CD8-positive, alpha-beta memory T cell (primary cell): ENCODE data around the gene EP400. TPM values are rescaled to one million over a fixed set of nuclear protein-coding genes. Genes with fewer than 3 reads are reported as not detected.

Experiments used
- CTCF ChIA-PET: fragments of 350-600 bp; sonication (Branson Sonifier 250); formaldehyde crosslinking; loops from one replicate; lab custom pipeline; 2021; ENCODE audit warnings: antibody characterized with exemption; lab: Charles Lee
- POLR2A ChIA-PET: fragments of 350-600 bp; sonication (Branson Sonifier 250); formaldehyde crosslinking; loops from one replicate; lab custom pipeline; 2021; ENCODE audit warnings: antibody characterized with exemption; lab: Charles Lee
- DNase-seq, 5 donors: peaks; one replicate each; pipeline versions ENCODE4 v3.0.0 to v3.0.0-alpha.2; 2020 to 2022; ENCODE audit warnings: mixed read lengths in 1 of 5
- H3K27ac ChIP-seq: one replicate; pipeline ENCODE4 v1.7.0; 2013; ENCODE audit warnings: low read depth, mild to moderate bottlenecking, low read length, moderate library complexity
- H3K27me3 ChIP-seq: 2 replicates; pipeline ENCODE4 v1.7.0; 2013; ENCODE audit warnings: low read length, mild to moderate bottlenecking; ENCODE audit not compliant: insufficient read depth, poor library complexity, severe bottlenecking
- H3K36me3 ChIP-seq: 2 replicates; pipeline ENCODE4 v1.7.0; 2013; ENCODE audit warnings: mild to moderate bottlenecking, low read length, moderate library complexity; ENCODE audit not compliant: insufficient read depth
- H3K4me1 ChIP-seq: 2 replicates; pipeline ENCODE4 v1.7.0; 2013; ENCODE audit warnings: mild to moderate bottlenecking, low read length, moderate library complexity; ENCODE audit not compliant: insufficient read depth
- H3K4me3 ChIP-seq: 2 replicates; pipeline ENCODE4 v1.7.0; 2013; ENCODE audit warnings: mild to moderate bottlenecking, low read length
- H3K9me3 ChIP-seq: 2 replicates; pipeline ENCODE4 v1.7.0; 2013; ENCODE audit warnings: mild to moderate bottlenecking, low read length
- H3K27ac Mint-ChIP-seq, 8 donors: one replicate each; pipeline ENCODE4 v1.8.0; 2020 to 2021; ENCODE audit warnings: mixed read lengths in 8 of 8, mild to moderate bottlenecking in 6 of 8, inconsistent platforms in 3 of 8, moderate library complexity in 3 of 8
- H3K27me3 Mint-ChIP-seq, 2 donors: one replicate each; pipeline ENCODE4 v1.8.0; 2020 to 2021; ENCODE audit warnings: mixed read lengths in 2 of 2, mild to moderate bottlenecking in 1 of 2, moderate library complexity in 1 of 2
- H3K36me3 Mint-ChIP-seq, 3 donors: one replicate each; pipeline ENCODE4 v1.8.0; 2020 to 2021; ENCODE audit warnings: mixed read lengths in 3 of 3, inconsistent platforms in 1 of 3, mild to moderate bottlenecking in 1 of 3
- H3K4me1 Mint-ChIP-seq, 3 donors: one replicate each; pipeline ENCODE4 v1.8.0; 2020 to 2021; ENCODE audit warnings: mixed read lengths in 3 of 3, inconsistent platforms in 1 of 3, mild to moderate bottlenecking in 1 of 3
- H3K4me3 Mint-ChIP-seq, 7 donors: one replicate each; pipeline ENCODE4 v1.8.0; 2020 to 2021; ENCODE audit warnings: mixed read lengths in 7 of 7, mild to moderate bottlenecking in 6 of 7, moderate library complexity in 4 of 7, inconsistent platforms in 2 of 7
- H3K9me3 Mint-ChIP-seq, 5 donors: one replicate each; pipeline ENCODE4 v1.8.0; 2020 to 2022; ENCODE audit warnings: mixed read lengths in 5 of 5, mild to moderate bottlenecking in 3 of 5, moderate library complexity in 2 of 5, inconsistent platforms in 1 of 5
- polyA plus RNA-seq: library from polyadenylated mRNA; unstranded; fragments of 300-500 nt; fragmentation: Illumina TruSeq; gene quantifications from one replicate; pipeline ENCODE4 v1.2.3, GENCODE V29; 2021
- total RNA-seq, 2 experiments: library from RNA; stranded (reverse); gene quantifications; one replicate each; pipeline ENCODE4 v1.2.3, GENCODE V29; 2021

EP400 gene
- total and polyA plus RNA-seq, 3 experiments from 2014 or later, result 4.3 to 48.8 (median 47.9) TPM

DNA sequence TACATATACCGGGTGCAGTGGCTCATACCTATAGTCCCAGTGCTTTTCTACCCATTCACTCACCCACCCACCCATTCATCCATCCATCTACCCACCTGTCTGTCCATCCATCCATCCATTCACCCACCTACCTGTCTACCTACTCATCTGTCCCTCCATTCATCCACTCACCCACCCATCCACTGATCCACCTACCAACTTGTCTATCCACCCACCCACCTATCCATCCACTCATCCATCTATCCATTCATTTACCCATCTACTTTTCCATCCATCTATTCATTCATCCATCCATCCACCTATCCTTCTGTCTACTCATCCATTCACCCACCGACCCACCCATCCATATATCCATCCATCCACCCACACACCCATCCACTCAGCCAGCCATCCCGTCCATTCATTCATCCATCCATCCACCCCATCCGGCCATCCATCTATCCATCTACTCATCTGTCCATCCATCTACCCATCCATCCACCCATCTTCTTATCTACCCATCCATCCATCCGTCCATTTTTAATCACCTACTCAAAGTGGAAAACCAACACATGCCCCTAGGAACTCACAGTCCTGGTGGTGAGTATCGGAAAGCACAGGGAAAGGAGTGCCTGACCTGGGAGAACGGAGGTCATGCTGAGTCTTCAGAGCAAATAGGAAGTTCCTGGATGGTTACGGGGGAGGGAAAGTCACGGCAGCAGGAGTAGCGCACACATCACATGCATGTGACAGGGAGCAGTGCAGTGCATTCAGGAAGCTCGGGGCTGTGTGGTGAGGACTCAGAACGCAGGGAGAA lies 174.4 kb downstream of the EP400 start:
- no peaks in the 10 kb centered on the region for H3K4me1 Mint-ChIP-seq
- peak overlapping the region in 2 of 8 donors; percentile 51 to 64 for H3K27ac Mint-ChIP-seq
- CTCF ChIA-PET, result no interaction called here
- DNase-seq, result no peak
- H3K9me3 ChIP-seq, result peaks cover 6% of the 10 kb centered on the region
- no peaks in the 10 kb centered on the region for H3K27me3 Mint-ChIP-seq
- H3K27ac ChIP-seq, result no peak overlapping the region
- POLR2A ChIA-PET, result no interaction called here
- peaks cover 31 to 71% (median 35%) of the 10 kb centered on the region in 3 donors for H3K36me3 Mint-ChIP-seq
- no peaks in the 10 kb centered on the region for H3K27me3 ChIP-seq
- H3K4me3 ChIP-seq, result no peak overlapping the region
- no peak overlapping the region for H3K4me3 Mint-ChIP-seq
- peaks cover 21% of the 10 kb centered on the region for H3K36me3 ChIP-seq
- H3K4me1 ChIP-seq, result no peaks in the 10 kb centered on the region
- H3K9me3 Mint-ChIP-seq, result peaks cover 5 to 9% (median 6%) of the 10 kb centered on the region in 5 donors

DNA sequence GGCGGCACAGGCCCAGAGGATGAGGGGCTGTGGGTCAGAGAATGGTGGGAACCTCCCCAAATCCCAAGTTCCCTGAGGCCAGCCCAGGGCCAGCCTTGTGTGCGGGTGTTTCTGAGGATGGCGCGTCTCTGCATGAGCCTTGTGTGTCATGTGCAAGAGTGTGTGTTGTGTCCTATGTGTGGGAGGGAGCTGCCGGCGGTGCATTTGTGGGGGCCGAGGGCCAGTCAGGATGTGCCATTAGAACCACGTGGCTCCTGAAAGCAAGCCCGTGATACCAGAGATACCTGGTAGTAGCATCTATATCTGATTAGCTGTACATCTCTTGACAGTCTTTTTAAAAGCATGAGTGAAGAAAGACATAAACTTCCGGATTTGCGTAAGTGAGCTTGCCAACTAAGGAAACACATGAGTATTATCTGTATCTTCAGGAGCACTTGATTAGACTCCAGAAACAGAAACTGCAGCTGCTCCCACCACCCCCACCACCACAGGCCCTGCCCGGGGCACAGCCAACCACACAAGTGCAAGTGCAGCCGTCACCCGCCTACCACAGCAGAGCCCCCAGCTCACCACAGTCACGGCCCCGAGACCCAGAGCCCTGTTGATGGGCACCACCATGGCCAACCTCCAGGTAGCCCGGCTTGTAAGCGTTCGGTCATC lies 175.2 kb downstream of the EP400 start:
- peaks cover 5 to 9% (median 8%) of the 10 kb centered on the region in 5 donors for H3K9me3 Mint-ChIP-seq
- no peaks in the 10 kb centered on the region for H3K4me1 Mint-ChIP-seq
- ChIA-PET CTCF (no interaction called here), POLR2A (interaction anchor here (0.7 kb wide), 1 partner anchor 118 kb away, joined by 3 read pairs; no protein-coding TSS in a partner anchor)
- no peak overlapping the region for H3K27ac Mint-ChIP-seq
- DNase-seq, result no peak
- H3K27ac ChIP-seq, result no peak overlapping the region
- no peak overlapping the region for H3K4me3 Mint-ChIP-seq
- H3K36me3 ChIP-seq, result peaks cover 21% of the 10 kb centered on the region
- H3K4me3 ChIP-seq, result no peak overlapping the region
- peaks cover 6% of the 10 kb centered on the region for H3K9me3 ChIP-seq
- no peaks in the 10 kb centered on the region for H3K27me3 ChIP-seq
- peaks cover 34 to 70% (median 35%) of the 10 kb centered on the region in 3 donors for H3K36me3 Mint-ChIP-seq
- H3K27me3 Mint-ChIP-seq, result no peaks in the 10 kb centered on the region
- H3K4me1 ChIP-seq, result no peaks in the 10 kb centered on the region

DNA sequence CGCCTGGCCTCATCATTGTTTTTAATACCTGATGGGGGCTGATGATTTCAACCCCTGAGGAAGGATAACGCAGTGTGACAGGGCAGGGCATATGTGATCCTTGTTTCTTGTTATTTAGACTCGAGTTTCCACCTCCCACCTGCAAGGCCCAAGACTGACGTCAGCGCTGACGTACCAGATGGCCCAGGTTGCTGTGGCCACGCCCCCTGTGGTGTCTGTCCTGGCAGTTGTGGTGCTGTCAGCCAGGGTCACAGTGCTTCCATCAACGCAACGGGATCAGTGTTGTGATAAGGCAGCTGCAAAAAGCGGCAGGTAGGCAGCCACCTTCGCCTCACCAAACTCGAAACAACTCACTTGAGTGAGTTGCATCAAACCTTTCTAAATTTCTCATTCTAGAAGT lies 176.0 kb downstream of the EP400 start:
- CTCF ChIA-PET, result no interaction called here
- POLR2A ChIA-PET, result no interaction called here
- H3K9me3 ChIP-seq, result peaks cover 6% of the 10 kb centered on the region
- H3K4me1 Mint-ChIP-seq, result no peaks in the 10 kb centered on the region
- no peak overlapping the region for H3K27ac Mint-ChIP-seq
- DNase-seq, result no peak
- peaks cover 21% of the 10 kb centered on the region for H3K36me3 ChIP-seq
- H3K27ac ChIP-seq, result no peak overlapping the region
- H3K4me1 ChIP-seq, result no peaks in the 10 kb centered on the region
- H3K4me3 Mint-ChIP-seq, result no peak overlapping the region
- H3K27me3 ChIP-seq, result no peaks in the 10 kb centered on the region
- no peak overlapping the region for H3K4me3 ChIP-seq
- H3K27me3 Mint-ChIP-seq, result no peaks in the 10 kb centered on the region
- peaks cover 33 to 67% (median 34%) of the 10 kb centered on the region in 3 donors for H3K36me3 Mint-ChIP-seq
- H3K9me3 Mint-ChIP-seq, result peaks cover 5 to 9% (median 8%) of the 10 kb centered on the region in 5 donors

DNA sequence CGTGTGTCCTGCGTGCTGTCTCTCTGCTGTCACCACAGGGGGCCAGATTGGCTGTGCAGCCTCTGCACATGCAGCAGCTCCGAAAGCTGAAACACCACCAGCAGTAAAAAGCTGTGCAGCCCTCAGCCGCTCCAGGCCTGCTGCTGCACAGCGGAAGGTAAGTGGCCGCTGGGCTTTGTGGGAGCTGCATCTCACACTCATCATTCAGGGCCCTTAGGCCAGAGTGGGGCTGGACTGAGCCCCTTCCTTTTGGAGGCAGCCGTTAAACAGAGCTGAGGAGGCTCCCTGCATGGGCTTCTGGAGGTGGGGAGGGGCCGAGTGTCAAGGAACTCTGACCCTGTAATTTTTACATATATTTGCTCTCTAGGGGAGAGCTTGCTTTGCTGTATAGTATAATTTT lies 177.3 kb downstream of the EP400 start:
- Mint-ChIP-seq H3K36me3 (peaks cover 32 to 57% (median 34%) of the 10 kb centered on the region in 3 donors), H3K27me3 (no peaks in the 10 kb centered on the region), H3K4me1 (no peaks in the 10 kb centered on the region), H3K4me3 (no peak overlapping the region), H3K27ac (no peak overlapping the region), H3K9me3 (peaks cover 5 to 9% (median 8%) of the 10 kb centered on the region in 5 donors)
- H3K4me1 ChIP-seq, result no peaks in the 10 kb centered on the region
- H3K4me3 ChIP-seq, result no peak overlapping the region
- H3K27me3 ChIP-seq, result no peaks in the 10 kb centered on the region
- CTCF ChIA-PET, result no interaction called here
- DNase-seq, result no peak
- POLR2A ChIA-PET, result no interaction called here
- H3K27ac ChIP-seq, result no peak overlapping the region
- H3K36me3 ChIP-seq, result peaks cover 21% of the 10 kb centered on the region
- H3K9me3 ChIP-seq, result peaks cover 6% of the 10 kb centered on the region

DNA sequence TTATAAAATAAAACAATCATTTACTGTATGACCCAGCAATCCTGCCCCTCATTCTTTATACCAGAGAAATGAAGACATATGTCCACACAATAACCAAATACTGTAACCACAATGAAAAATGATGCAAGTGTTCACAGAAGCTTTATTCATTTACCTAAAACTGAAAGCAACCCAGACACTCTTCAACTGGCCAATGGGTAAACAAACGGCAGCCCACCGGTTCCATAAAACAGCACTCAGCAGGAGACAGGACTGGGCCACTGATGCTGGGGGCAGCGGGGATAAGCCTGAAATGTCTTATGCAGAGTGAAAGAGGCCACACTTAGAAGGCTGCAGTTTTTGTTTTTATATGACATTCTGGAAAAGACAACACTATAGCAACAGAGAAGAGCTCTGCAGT lies 179.3 kb downstream of the EP400 start:
- no peaks in the 10 kb centered on the region for H3K27me3 Mint-ChIP-seq
- no peak overlapping the region for H3K27ac Mint-ChIP-seq
- no peaks in the 10 kb centered on the region for H3K27me3 ChIP-seq
- POLR2A ChIA-PET, result no interaction called here
- H3K4me1 Mint-ChIP-seq, result no peaks in the 10 kb centered on the region
- no peak overlapping the region for H3K4me3 ChIP-seq
- no peak overlapping the region for H3K27ac ChIP-seq
- peaks cover 5 to 9% (median 8%) of the 10 kb centered on the region in 5 donors for H3K9me3 Mint-ChIP-seq
- H3K4me1 ChIP-seq, result no peaks in the 10 kb centered on the region
- no peak for DNase-seq
- H3K9me3 ChIP-seq, result peaks cover 6% of the 10 kb centered on the region
- CTCF ChIA-PET, result no interaction called here
- H3K36me3 Mint-ChIP-seq, result peaks cover 26 to 46% (median 34%) of the 10 kb centered on the region in 3 donors
- peaks cover 21% of the 10 kb centered on the region for H3K36me3 ChIP-seq
- no peak overlapping the region for H3K4me3 Mint-ChIP-seq

DNA sequence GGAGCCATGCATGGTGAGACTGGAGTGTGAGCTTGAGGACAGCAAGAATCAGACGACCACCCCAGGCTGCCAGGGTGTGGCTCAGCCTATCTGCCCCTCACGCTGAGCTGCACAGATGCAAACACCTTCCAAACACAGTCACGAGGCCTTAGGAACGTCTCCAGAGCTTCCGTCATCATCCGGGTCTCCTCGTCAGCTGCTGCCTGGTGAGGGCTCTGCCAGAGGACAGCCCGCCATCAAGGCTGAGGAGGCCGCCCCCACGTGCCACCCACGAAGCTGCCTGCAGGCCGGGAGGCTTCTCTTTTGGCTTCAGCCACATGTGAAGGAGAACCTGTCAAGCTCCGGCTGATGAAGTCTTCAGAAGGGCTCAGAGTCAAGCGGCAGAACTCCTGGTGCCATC lies 180.9 kb downstream of the EP400 start:
- H3K27me3 Mint-ChIP-seq, result no peaks in the 10 kb centered on the region
- no peaks in the 10 kb centered on the region for H3K27me3 ChIP-seq
- POLR2A ChIA-PET, result no interaction called here

More for the DNA sequence above, 180.9 kb downstream of the EP400 start:
- Histone ChIP-seq H3K4me3 (no peak overlapping the region), H3K4me1 (no peaks in the 10 kb centered on the region), H3K36me3 (peaks cover 19% of the 10 kb centered on the region), H3K9me3 (peaks cover 6% of the 10 kb centered on the region), H3K27ac (no peak overlapping the region)
- no peak overlapping the region for H3K27ac Mint-ChIP-seq
- H3K4me1 Mint-ChIP-seq, result no peaks in the 10 kb centered on the region
- CTCF ChIA-PET, result no interaction called here
- H3K9me3 Mint-ChIP-seq, result peaks cover 5 to 9% (median 8%) of the 10 kb centered on the region in 5 donors
- H3K4me3 Mint-ChIP-seq, result no peak overlapping the region
- DNase-seq, result no peak
- peaks cover 20 to 31% (median 29%) of the 10 kb centered on the region in 3 donors for H3K36me3 Mint-ChIP-seq

Other genes with a start within 250 kb of the EP400 start
- 10 to 100 TPM; 63.3 to 65.2 TPM for gene SFSWAP, start 238.9 kb upstream of the EP400 start, total RNA-seq
- 22.6 TPM for gene SFSWAP, start 238.9 kb upstream of the EP400 start, polyA plus RNA-seq
- gene MMP17, start 121.5 kb upstream of the EP400 start, total RNA-seq, result under 1 TPM in 1 of 2 experiments, not detected in 1; 0.29 TPM
- gene MMP17, start 121.5 kb upstream of the EP400 start, polyA plus RNA-seq, result not detected
- gene ULK1, start 55.3 kb upstream of the EP400 start, total RNA-seq, result 10 to 100 TPM; 18.7 to 22.8 TPM
- 0.98 TPM for gene ULK1, start 55.3 kb upstream of the EP400 start, polyA plus RNA-seq
- 100 to 1,000 TPM; 101 to 107 TPM for gene PUS1, start 20.7 kb upstream of the EP400 start, total RNA-seq
- 25.0 TPM for gene PUS1, start 20.7 kb upstream of the EP400 start, polyA plus RNA-seq
- 10 to 100 TPM; 35.2 to 36.4 TPM for gene DDX51, start 194.4 kb downstream of the EP400 start, total RNA-seq
- gene DDX51, start 194.4 kb downstream of the EP400 start, polyA plus RNA-seq, result 14.1 TPM
- gene NOC4L, start 194.5 kb downstream of the EP400 start, total RNA-seq, result 10 to 100 TPM; 55.7 to 56.0 TPM
- 25.1 TPM for gene NOC4L, start 194.5 kb downstream of the EP400 start, polyA plus RNA-seq